ENCODE measurements around the gene TSPAN18.

Gene TSPAN18

DNA sequence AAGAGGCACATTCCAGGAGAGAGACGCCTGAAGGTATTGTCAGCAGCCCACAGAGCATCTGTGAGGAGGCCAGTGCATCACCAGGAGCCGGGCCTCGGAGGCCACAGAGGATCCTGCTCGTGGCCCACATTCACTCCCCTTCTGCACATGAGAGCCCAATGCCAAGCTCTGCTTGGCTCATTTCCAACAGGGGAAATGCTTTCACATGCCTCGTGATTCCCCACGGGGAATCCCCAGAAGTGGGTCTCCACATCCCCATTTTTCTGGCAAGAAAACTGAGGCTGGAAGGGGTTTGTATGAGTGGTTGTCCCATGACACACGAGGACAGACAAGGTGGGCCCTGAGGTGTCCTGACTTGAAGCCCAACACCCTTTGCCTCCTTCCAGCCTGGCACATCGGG lies 189.6 kb downstream of the TSPAN18 start:
- no peak overlapping the region for H3K27ac ChIP-seq (ENCODE audit: extremely low read depth, low read depth, low read length)
- no peak overlapping the region for H3K4me3 ChIP-seq (ENCODE audit: low read depth, low read length)
- ChIA-PET POLR2A (no interaction called here), CTCF (interaction anchor here (1.0 kb wide), 1 partner anchor 20 kb away, joined by 4 read pairs; no protein-coding TSS in a partner anchor)
- TF ChIP-seq ZBTB1 (tag by site-specific recombination; IDR thresholded peaks at IDR 0.05) (no peak), ZBTB48 (tag by site-specific recombination; IDR thresholded peaks at IDR 0.05) (no peak), ZNF768 (tag by site-specific recombination; IDR thresholded peaks at IDR 0.05) (no peak), ZNF341 (tag by site-specific recombination; IDR thresholded peaks at IDR 0.05; ENCODE audit: low read depth) (no peak), ZNF223 (tag by site-specific recombination; IDR thresholded peaks at IDR 0.05) (no peak), EGR2 (tag by site-specific recombination; IDR thresholded peaks at IDR 0.05; ENCODE audit: low read depth) (no peak), SP2 (tag by site-specific recombination; IDR thresholded peaks at IDR 0.05) (no peak), ZNF623 (tag by site-specific recombination; IDR thresholded peaks at IDR 0.05) (no peak), ZXDB (tag by site-specific recombination; IDR thresholded peaks at IDR 0.05) (no peak), ZNF19 (tag by site-specific recombination; IDR thresholded peaks at IDR 0.05; ENCODE audit: low read depth) (no peak), ZNF610 (tag by site-specific recombination; IDR thresholded peaks at IDR 0.05; ENCODE audit: borderline replicate concordance) (no peak), ZNF558 (tag by site-specific recombination; IDR thresholded peaks at IDR 0.05) (no peak), ZNF561 (tag by site-specific recombination; IDR thresholded peaks at IDR 0.05; ENCODE audit: borderline replicate concordance) (no peak), ZNF560 (tag by site-specific recombination; IDR thresholded peaks at IDR 0.05; ENCODE audit: borderline replicate concordance) (no peak)
- TF ChIP-seq, protein P1, sequence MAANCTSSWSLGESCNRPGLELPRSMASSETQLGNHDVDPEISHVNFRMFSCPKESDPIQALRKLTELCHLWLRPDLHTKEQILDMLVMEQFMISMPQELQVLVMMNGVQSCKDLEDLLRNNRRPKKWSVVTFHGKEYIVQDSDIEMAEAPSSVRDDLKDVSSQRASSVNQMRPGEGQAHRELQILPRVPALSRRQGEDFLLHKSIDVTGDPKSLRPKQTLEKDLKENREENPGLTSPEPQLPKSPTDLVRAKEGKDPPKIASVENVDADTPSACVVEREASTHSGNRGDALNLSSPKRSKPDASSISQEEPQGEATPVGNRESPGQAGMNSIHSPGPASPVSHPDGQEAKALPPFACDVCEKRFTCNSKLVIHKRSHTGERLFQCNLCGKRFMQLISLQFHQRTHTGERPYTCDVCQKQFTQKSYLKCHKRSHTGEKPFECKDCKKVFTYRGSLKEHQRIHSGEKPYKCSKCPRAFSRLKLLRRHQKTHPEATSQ (tag by site-specific recombination; IDR thresholded peaks at IDR 0.05): no peak
- TF ChIP-seq, protein P2, sequence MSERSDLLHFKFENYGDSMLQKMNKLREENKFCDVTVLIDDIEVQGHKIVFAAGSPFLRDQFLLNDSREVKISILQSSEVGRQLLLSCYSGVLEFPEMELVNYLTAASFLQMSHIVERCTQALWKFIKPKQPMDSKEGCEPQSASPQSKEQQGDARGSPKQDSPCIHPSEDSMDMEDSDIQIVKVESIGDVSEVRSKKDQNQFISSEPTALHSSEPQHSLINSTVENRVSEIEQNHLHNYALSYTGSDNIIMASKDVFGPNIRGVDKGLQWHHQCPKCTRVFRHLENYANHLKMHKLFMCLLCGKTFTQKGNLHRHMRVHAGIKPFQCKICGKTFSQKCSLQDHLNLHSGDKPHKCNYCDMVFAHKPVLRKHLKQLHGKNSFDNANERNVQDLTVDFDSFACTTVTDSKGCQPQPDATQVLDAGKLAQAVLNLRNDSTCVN (tag by site-specific recombination; optimal IDR thresholded peaks at IDR 0.05): no peak
- H3K36me3 ChIP-seq (ENCODE audit: control insufficient read depth in 2 of 2, insufficient read depth in 1 of 2, low read length in 2 of 2): no peaks in the 10 kb centered on the region
- no peaks in the 10 kb centered on the region for H3K9me3 ChIP-seq (ENCODE audit: control insufficient read depth, insufficient read depth, low read depth, low read length)
- H3K4me1 ChIP-seq (ENCODE audit: control insufficient read depth, insufficient read depth, low read length): no peaks in the 10 kb centered on the region

DNA sequence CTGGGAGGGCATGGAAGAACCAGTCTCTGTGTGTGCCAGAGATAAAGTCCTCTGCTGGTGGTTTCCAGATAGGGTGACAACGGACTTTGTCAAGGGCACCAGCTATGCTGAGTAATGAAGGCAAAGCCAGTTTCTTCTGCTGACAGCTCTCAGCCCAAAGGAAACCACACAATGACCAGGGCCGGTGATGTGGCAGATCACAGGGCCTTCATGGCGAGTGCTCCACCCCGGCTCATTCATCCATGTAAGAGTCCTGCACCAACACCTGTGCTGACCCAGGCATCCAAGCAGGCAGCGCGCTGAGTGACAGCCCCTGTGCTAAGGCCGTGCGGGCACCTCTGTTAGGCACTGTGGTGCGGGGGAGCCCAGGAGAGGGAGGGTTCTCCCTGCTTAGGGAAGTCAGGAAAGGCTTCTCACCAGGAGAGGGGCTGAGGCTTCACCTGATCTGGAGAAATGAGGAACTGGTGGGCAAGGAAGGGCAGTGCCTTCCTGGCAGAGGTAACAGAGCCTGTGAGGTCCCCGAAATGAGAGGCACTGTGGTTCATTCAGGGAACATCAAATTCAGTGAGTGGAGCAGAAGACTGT lies 190.1 kb downstream of the TSPAN18 start:
- ChIA-PET CTCF (interaction anchor here (1.0 kb wide), 1 partner anchor 19 kb away, joined by 4 read pairs; no protein-coding TSS in a partner anchor), POLR2A (no interaction called here)
- no peaks in the 10 kb centered on the region for H3K36me3 ChIP-seq (ENCODE audit: control insufficient read depth in 2 of 2, insufficient read depth in 1 of 2, low read length in 2 of 2)
- no peak overlapping the region for H3K4me3 ChIP-seq (ENCODE audit: low read depth, low read length)
- no peak for TF ChIP-seq ZNF623 (tag by site-specific recombination; IDR thresholded peaks at IDR 0.05)
- no peak for TF ChIP-seq ZNF473 (tag by site-specific recombination; IDR thresholded peaks at IDR 0.05)
- TF ChIP-seq YY1 (tag by site-specific recombination; IDR thresholded peaks at IDR 0.05): no peak
- TF ChIP-seq, protein P3, sequence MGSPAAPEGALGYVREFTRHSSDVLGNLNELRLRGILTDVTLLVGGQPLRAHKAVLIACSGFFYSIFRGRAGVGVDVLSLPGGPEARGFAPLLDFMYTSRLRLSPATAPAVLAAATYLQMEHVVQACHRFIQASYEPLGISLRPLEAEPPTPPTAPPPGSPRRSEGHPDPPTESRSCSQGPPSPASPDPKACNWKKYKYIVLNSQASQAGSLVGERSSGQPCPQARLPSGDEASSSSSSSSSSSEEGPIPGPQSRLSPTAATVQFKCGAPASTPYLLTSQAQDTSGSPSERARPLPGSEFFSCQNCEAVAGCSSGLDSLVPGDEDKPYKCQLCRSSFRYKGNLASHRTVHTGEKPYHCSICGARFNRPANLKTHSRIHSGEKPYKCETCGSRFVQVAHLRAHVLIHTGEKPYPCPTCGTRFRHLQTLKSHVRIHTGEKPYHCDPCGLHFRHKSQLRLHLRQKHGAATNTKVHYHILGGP (tag by site-specific recombination; IDR thresholded peaks at IDR 0.05): no peak
- no peak for TF ChIP-seq ZNF433 (tag by site-specific recombination; IDR thresholded peaks at IDR 0.05; ENCODE audit: low read depth)
- TF ChIP-seq ZSCAN23 (tag by site-specific recombination; IDR thresholded peaks at IDR 0.05): no peak
- no peak for TF ChIP-seq OSR2 (tag by site-specific recombination; IDR thresholded peaks at IDR 0.05)
- TF ChIP-seq ZNF624 (tag by site-specific recombination; IDR thresholded peaks at IDR 0.05): no peak
- TF ChIP-seq, protein P4, sequence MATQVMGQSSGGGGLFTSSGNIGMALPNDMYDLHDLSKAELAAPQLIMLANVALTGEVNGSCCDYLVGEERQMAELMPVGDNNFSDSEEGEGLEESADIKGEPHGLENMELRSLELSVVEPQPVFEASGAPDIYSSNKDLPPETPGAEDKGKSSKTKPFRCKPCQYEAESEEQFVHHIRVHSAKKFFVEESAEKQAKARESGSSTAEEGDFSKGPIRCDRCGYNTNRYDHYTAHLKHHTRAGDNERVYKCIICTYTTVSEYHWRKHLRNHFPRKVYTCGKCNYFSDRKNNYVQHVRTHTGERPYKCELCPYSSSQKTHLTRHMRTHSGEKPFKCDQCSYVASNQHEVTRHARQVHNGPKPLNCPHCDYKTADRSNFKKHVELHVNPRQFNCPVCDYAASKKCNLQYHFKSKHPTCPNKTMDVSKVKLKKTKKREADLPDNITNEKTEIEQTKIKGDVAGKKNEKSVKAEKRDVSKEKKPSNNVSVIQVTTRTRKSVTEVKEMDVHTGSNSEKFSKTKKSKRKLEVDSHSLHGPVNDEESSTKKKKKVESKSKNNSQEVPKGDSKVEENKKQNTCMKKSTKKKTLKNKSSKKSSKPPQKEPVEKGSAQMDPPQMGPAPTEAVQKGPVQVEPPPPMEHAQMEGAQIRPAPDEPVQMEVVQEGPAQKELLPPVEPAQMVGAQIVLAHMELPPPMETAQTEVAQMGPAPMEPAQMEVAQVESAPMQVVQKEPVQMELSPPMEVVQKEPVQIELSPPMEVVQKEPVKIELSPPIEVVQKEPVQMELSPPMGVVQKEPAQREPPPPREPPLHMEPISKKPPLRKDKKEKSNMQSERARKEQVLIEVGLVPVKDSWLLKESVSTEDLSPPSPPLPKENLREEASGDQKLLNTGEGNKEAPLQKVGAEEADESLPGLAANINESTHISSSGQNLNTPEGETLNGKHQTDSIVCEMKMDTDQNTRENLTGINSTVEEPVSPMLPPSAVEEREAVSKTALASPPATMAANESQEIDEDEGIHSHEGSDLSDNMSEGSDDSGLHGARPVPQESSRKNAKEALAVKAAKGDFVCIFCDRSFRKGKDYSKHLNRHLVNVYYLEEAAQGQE (tag by site-specific recombination; IDR thresholded peaks at IDR 0.05): no peak
- no peak for TF ChIP-seq KLF8 (tag by site-specific recombination; IDR thresholded peaks at IDR 0.05)
- TF ChIP-seq ZFP69B (tag by site-specific recombination; IDR thresholded peaks at IDR 0.05): no peak
- H3K27ac ChIP-seq (ENCODE audit: extremely low read depth, low read depth, low read length): no peak overlapping the region
- no peaks in the 10 kb centered on the region for H3K9me3 ChIP-seq (ENCODE audit: control insufficient read depth, insufficient read depth, low read depth, low read length)
- no peaks in the 10 kb centered on the region for H3K4me1 ChIP-seq (ENCODE audit: control insufficient read depth, insufficient read depth, low read length)
